ENCODE results near the gene LRG1.

The LRG1 gene

GRCh38 chr19:4503132-4503824 is 36.6 kb downstream of the LRG1 start:
- Histone ChIP-seq H3K9me3 (ENCODE audit: insufficient read depth, low read length) (no peaks in the 10 kb centered on the region), H3K36me3 (ENCODE audit: low read length) (no peaks in the 10 kb centered on the region), H3K79me2 (ENCODE audit: insufficient read depth, low read length) (no peaks in the 10 kb centered on the region), H2AFZ (ENCODE audit: low read depth, low read length, severe bottlenecking) (no peak overlapping the region), H3K27ac (ENCODE audit: low read depth, low read length) (no peak overlapping the region), H3K4me2 (ENCODE audit: low read depth, low read length, poor library complexity, severe bottlenecking) (no peak overlapping the region), H3F3A (ENCODE audit: insufficient read depth) (no peaks in the 10 kb centered on the region), H3K4me3 (ENCODE audit: insufficient read depth, low read length, poor library complexity, severe bottlenecking) (no peak overlapping the region), H3K9me2 (replicated peaks; ENCODE audit: insufficient read depth, low read length) (no peaks in the 10 kb centered on the region), H3K27me3 (ENCODE audit: low read length) (no peaks in the 10 kb centered on the region), H4K20me1 (ENCODE audit: low read depth, low read length) (no peaks in the 10 kb centered on the region), H3K9ac (ENCODE audit: low read length) (no peak overlapping the region)
- TF ChIP-seq CTCF (IDR thresholded peaks at IDR 0.05; ENCODE audit: insufficient read depth, low read length, poor library complexity, severe bottlenecking) (no peak), EZH2phosphoT487 (conservative IDR thresholded peaks at IDR 0.05; ENCODE audit: low read length) (no peak)

GRCh38 chr19:4502282-4503131 is 37.3 kb downstream of the LRG1 start:
- no peaks in the 10 kb centered on the region for H3K36me3 ChIP-seq (ENCODE audit: low read length)
- H4K20me1 ChIP-seq (ENCODE audit: low read depth, low read length), result no peaks in the 10 kb centered on the region
- no peak overlapping the region for H2AFZ ChIP-seq (ENCODE audit: low read depth, low read length, severe bottlenecking)
- no peaks in the 10 kb centered on the region for H3K79me2 ChIP-seq (ENCODE audit: insufficient read depth, low read length)
- no peaks in the 10 kb centered on the region for H3K9me3 ChIP-seq (ENCODE audit: insufficient read depth, low read length)
- H3F3A ChIP-seq (ENCODE audit: insufficient read depth), result no peaks in the 10 kb centered on the region
- TF ChIP-seq EZH2phosphoT487 (conservative IDR thresholded peaks at IDR 0.05; ENCODE audit: low read length), result no peak
- TF ChIP-seq CTCF (IDR thresholded peaks at IDR 0.05; ENCODE audit: insufficient read depth, low read length, poor library complexity, severe bottlenecking), result no peak
- no peak overlapping the region for H3K4me2 ChIP-seq (ENCODE audit: low read depth, low read length, poor library complexity, severe bottlenecking)
- no peak overlapping the region for H3K4me3 ChIP-seq (ENCODE audit: insufficient read depth, low read length, poor library complexity, severe bottlenecking)
- no peaks in the 10 kb centered on the region for H3K27me3 ChIP-seq (ENCODE audit: low read length)
- H3K27ac ChIP-seq (ENCODE audit: low read depth, low read length), result no peak overlapping the region
- H3K9me2 ChIP-seq (replicated peaks; ENCODE audit: insufficient read depth, low read length), result no peaks in the 10 kb centered on the region
- no peak overlapping the region for H3K9ac ChIP-seq (ENCODE audit: low read length)

- H3K27me3 ChIP-seq (ENCODE audit: low read length), result no peaks in the 10 kb centered on the region
- TF ChIP-seq EZH2phosphoT487 (conservative IDR thresholded peaks at IDR 0.05; ENCODE audit: low read length) (no peak), CTCF (IDR thresholded peaks at IDR 0.05; ENCODE audit: insufficient read depth, low read length, poor library complexity, severe bottlenecking) (no peak)
- no peak overlapping the region for H3K27ac ChIP-seq (ENCODE audit: low read depth, low read length)
- H3K4me2 ChIP-seq (ENCODE audit: low read depth, low read length, poor library complexity, severe bottlenecking), result no peak overlapping the region
- H3K9me3 ChIP-seq (ENCODE audit: insufficient read depth, low read length), result no peaks in the 10 kb centered on the region
- no peaks in the 10 kb centered on the region for H4K20me1 ChIP-seq (ENCODE audit: low read depth, low read length)
- no peak overlapping the region for H3K4me3 ChIP-seq (ENCODE audit: insufficient read depth, low read length, poor library complexity, severe bottlenecking)
- H3K9ac ChIP-seq (ENCODE audit: low read length), result no peak overlapping the region
- no peaks in the 10 kb centered on the region for H3K9me2 ChIP-seq (replicated peaks; ENCODE audit: insufficient read depth, low read length)
- H3F3A ChIP-seq (ENCODE audit: insufficient read depth), result no peaks in the 10 kb centered on the region
- H3K36me3 ChIP-seq (ENCODE audit: low read length), result no peaks in the 10 kb centered on the region
- no peaks in the 10 kb centered on the region for H3K79me2 ChIP-seq (ENCODE audit: insufficient read depth, low read length)
- H2AFZ ChIP-seq (ENCODE audit: low read depth, low read length, severe bottlenecking), result no peak overlapping the region
These were observed 38.1 kb downstream of the LRG1 start for GRCh38 chr19:4501691-4502090.
